GM12878 (cell line): ENCODE results near the gene RIPK3. TPM values are rescaled to one million over a fixed set of nuclear protein-coding genes. Genes with fewer than 3 reads are reported as not detected.

Experiments used
- ASH2L ChIP-seq: fragments of 300-600, 200-600 bp; sonication (generic); IDR thresholded peaks from 2 replicates; pipeline ENCODE4 v1.6.1; 2017; ENCODE audit warnings: low read depth, mild to moderate bottlenecking, borderline replicate concordance
- ATF7 ChIP-seq: fragments of 450-650 bp; IDR thresholded peaks from 2 replicates; pipeline ENCODE4 v1.6.1; 2016; ENCODE audit warnings: low read depth, mild to moderate bottlenecking
- BACH1 ChIP-seq: fragments of 450-650 bp; IDR thresholded peaks from 2 replicates; pipeline ENCODE4 v1.6.1; 2017; ENCODE audit warnings: mild to moderate bottlenecking, borderline replicate concordance
- BCL11A ChIP-seq: IDR thresholded peaks from 2 replicates; pipeline ENCODE4 v1.6.1; 2011; ENCODE audit warnings: low read depth, low read length
- BCLAF1 ChIP-seq: fragments of 450-650 bp; IDR thresholded peaks from 2 replicates; pipeline ENCODE4 v1.6.1; 2017; ENCODE audit warnings: antibody characterized with exemption, mild to moderate bottlenecking, moderate library complexity
- CEBPB ChIP-seq, 2 experiments: fragments of 150-350 bp in 1 of 2; IDR thresholded peaks; 2 replicates each; pipeline ENCODE4 v1.6.1; 2012 to 2014; ENCODE audit warnings: low read depth in 2 of 2, low read length in 2 of 2, borderline replicate concordance in 1 of 2, inconsistent platforms in 1 of 2
- CHD4 ChIP-seq: fragments of 200-600 bp; sonication (generic); IDR thresholded peaks from 2 replicates; pipeline ENCODE4 v1.6.1; 2016; ENCODE audit warnings: mild to moderate bottlenecking
- ESRRA ChIP-seq: IDR thresholded peaks from 2 replicates; pipeline ENCODE4 v1.6.1; 2012; ENCODE audit warnings: mild to moderate bottlenecking, low read length, improper control_type of control experiment
- ETV6 ChIP-seq, 2 experiments: fragments of 450-650 bp in 1 of 2; IDR thresholded peaks in 1 of 2; conservative IDR thresholded peaks in 1 of 2; 2 replicates each; pipeline ENCODE4 v1.6.1; 2014; ENCODE audit warnings: antibody characterized with exemption in 1 of 2, borderline replicate concordance in 1 of 2, low read depth in 1 of 2, mild to moderate bottlenecking in 1 of 2, moderate library complexity in 1 of 2
- GABPA ChIP-seq: IDR thresholded peaks from 2 replicates; pipeline ENCODE4 v1.6.1; 2014; ENCODE audit warnings: antibody characterized with exemption, low read depth, mild to moderate bottlenecking, inconsistent platforms
- GATAD2B ChIP-seq: fragments of 450-650 bp; conservative IDR thresholded peaks from 2 replicates; pipeline ENCODE4 v1.6.1; 2017; ENCODE audit warnings: low read depth, mild to moderate bottlenecking, moderate library complexity
- HDAC2 ChIP-seq: fragments of 200-600 bp; sonication (generic); IDR thresholded peaks from 2 replicates; pipeline ENCODE4 v1.6.1; 2017
- HDGF ChIP-seq: fragments of 450-650 bp; IDR thresholded peaks from 2 replicates; pipeline ENCODE4 v1.6.1; 2016; ENCODE audit warnings: antibody characterized with exemption
- JUNB ChIP-seq: IDR thresholded peaks from 2 replicates; pipeline ENCODE4 v1.6.1; 2016; ENCODE audit warnings: antibody characterized with exemption, mild to moderate bottlenecking
- MTA3 ChIP-seq: IDR thresholded peaks from 2 replicates; pipeline ENCODE4 v1.6.1; 2012; ENCODE audit warnings: low read length, inconsistent platforms, borderline replicate concordance
- POU2F2 ChIP-seq: IDR thresholded peaks from 3 replicates; pipeline ENCODE4 v1.6.1; 2011; ENCODE audit warnings: low read depth, mild to moderate bottlenecking, low read length, borderline replicate concordance
- SMAD1 ChIP-seq: fragments of 450-650 bp; IDR thresholded peaks from 2 replicates; pipeline ENCODE4 v1.6.1; 2018; ENCODE audit warnings: mild to moderate bottlenecking, low read depth; ENCODE audit not compliant: partially characterized antibody
- SPI1 ChIP-seq: IDR thresholded peaks from 2 replicates; pipeline ENCODE4 v1.6.1; 2011; ENCODE audit warnings: low read depth, mild to moderate bottlenecking, low read length, moderate library complexity, borderline replicate concordance; ENCODE audit not compliant: insufficient read depth
- TCF12 ChIP-seq: IDR thresholded peaks from 2 replicates; pipeline ENCODE4 v1.6.1; 2011; ENCODE audit warnings: low read depth, mild to moderate bottlenecking, low read length
- ZNF24 ChIP-seq: fragments of 450-650 bp; IDR thresholded peaks from 2 replicates; pipeline ENCODE4 v1.6.1; 2017; ENCODE audit warnings: antibody characterized with exemption, mild to moderate bottlenecking
- polyA plus RNA-seq, 11 experiments: library from polyadenylated mRNA; depleted of rRNA in 4 of 11; unstranded in 6 of 11; stranded (reverse) in 5 of 11; fragments of >200 nt; fragmentation: Nextera tagmentation in 4 of 11; fragmentation: Illumina TruSeq in 1 of 11; extraction: Ambion mirVana in 4 of 11; extraction: Trizol in 1 of 11; gene quantifications; 1 replicate in 1 of 11; 2 replicates in 10 of 11; pipeline versions ENCODE4 v1.2.1 to v1.2.3, GENCODE V29; 2011 to 2016; ENCODE audit warnings: inconsistent platforms in 2 of 11, missing spikeins in 2 of 11, low read depth in 1 of 11
- total RNA-seq, 4 experiments: library from RNA; depleted of rRNA in 3 of 4; stranded (reverse); fragments of >200 nt in 3 of 4; fragmentation: Illumina TruSeq in 1 of 4; extraction: Trizol in 1 of 4; gene quantifications; 2 replicates each; pipeline versions ENCODE4 v1.2.1 to v1.2.3, GENCODE V29; 2013 to 2021
- TF ChIP-seq, protein P1 (sequence below): fragments of 450-650 bp; formaldehyde crosslinking; IDR thresholded peaks from 2 replicates; pipeline ENCODE4 v1.5.0; 2022; ENCODE audit warnings: mild to moderate bottlenecking, missing genetic modification characterization
- TF ChIP-seq, protein P2 (sequence below): fragments of 450-650 bp; IDR thresholded peaks from 2 replicates; pipeline ENCODE4 v1.6.1; 2017; ENCODE audit warnings: mild to moderate bottlenecking, low read depth, inconsistent platforms; ENCODE audit not compliant: poor library complexity, severe bottlenecking

RIPK3 gene
- total and polyA plus RNA-seq, 10 of the 15 experiments (the other 5 are each of a cell fraction or from before 2014, with no cell fraction given): 2.0 to 13.6 (median 8.1) TPM

- TF ChIP-seq, protein P1, sequence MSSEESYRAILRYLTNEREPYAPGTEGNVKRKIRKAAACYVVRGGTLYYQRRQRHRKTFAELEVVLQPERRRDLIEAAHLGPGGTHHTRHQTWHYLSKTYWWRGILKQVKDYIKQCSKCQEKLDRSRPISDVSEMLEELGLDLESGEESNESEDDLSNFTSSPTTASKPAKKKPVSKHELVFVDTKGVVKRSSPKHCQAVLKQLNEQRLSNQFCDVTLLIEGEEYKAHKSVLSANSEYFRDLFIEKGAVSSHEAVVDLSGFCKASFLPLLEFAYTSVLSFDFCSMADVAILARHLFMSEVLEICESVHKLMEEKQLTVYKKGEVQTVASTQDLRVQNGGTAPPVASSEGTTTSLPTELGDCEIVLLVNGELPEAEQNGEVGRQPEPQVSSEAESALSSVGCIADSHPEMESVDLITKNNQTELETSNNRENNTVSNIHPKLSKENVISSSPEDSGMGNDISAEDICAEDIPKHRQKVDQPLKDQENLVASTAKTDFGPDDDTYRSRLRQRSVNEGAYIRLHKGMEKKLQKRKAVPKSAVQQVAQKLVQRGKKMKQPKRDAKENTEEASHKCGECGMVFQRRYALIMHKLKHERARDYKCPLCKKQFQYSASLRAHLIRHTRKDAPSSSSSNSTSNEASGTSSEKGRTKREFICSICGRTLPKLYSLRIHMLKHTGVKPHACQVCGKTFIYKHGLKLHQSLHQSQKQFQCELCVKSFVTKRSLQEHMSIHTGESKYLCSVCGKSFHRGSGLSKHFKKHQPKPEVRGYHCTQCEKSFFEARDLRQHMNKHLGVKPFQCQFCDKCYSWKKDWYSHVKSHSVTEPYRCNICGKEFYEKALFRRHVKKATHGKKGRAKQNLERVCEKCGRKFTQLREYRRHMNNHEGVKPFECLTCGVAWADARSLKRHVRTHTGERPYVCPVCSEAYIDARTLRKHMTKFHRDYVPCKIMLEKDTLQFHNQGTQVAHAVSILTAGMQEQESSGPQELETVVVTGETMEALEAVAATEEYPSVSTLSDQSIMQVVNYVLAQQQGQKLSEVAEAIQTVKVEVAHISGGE: no peak
- TF ChIP-seq SMAD1 (no peak), ETV6 (conservative IDR thresholded peaks at IDR 0.05 in 1 of 2, IDR thresholded peaks at IDR 0.05 in 1 of 2; ENCODE audit: borderline replicate concordance in 1 of 2, low read depth in 1 of 2) (no peak), GATAD2B (peak; percentile 70; the same call in 1 of the 2 replicates), GABPA (no peak), HDAC2 (no peak), SPI1 (no peak; the same call in 1 of the 2 replicates), MTA3 (no peak), BCLAF1 (no peak), ATF7 (peak; percentile 86), BCL11A (0 out of 2 replicates have a peak, but pooled peaks have one; percentile 41), ESRRA (peak; percentile 67; the same call in 1 of the 2 replicates), HDGF (peak; percentile 40; the same call in 1 of the 2 replicates), ASH2L (no peak), BACH1 (no peak), JUNB (peak; percentile 74), POU2F2 (0 out of 3 replicates have a peak, but pooled peaks have one; percentile 54), CHD4 (no peak), ZNF24 (no peak), TCF12 (no peak), CEBPB (IDR thresholded peaks at IDR 0.05; ENCODE audit: borderline replicate concordance in 1 of 2, low read depth in 2 of 2, low read length in 2 of 2) (no peak)
- TF ChIP-seq, protein P2, sequence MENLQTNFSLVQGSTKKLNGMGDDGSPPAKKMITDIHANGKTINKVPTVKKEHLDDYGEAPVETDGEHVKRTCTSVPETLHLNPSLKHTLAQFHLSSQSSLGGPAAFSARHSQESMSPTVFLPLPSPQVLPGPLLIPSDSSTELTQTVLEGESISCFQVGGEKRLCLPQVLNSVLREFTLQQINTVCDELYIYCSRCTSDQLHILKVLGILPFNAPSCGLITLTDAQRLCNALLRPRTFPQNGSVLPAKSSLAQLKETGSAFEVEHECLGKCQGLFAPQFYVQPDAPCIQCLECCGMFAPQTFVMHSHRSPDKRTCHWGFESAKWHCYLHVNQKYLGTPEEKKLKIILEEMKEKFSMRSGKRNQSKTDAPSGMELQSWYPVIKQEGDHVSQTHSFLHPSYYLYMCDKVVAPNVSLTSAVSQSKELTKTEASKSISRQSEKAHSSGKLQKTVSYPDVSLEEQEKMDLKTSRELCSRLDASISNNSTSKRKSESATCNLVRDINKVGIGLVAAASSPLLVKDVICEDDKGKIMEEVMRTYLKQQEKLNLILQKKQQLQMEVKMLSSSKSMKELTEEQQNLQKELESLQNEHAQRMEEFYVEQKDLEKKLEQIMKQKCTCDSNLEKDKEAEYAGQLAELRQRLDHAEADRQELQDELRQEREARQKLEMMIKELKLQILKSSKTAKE: no peak
These were observed 43.2 kb downstream of the RIPK3 start (continued) for GRCh38 chr14:24296341-24297157.
